ENCODE measurements around the gene S100A9.

S100A9 gene

DNA sequence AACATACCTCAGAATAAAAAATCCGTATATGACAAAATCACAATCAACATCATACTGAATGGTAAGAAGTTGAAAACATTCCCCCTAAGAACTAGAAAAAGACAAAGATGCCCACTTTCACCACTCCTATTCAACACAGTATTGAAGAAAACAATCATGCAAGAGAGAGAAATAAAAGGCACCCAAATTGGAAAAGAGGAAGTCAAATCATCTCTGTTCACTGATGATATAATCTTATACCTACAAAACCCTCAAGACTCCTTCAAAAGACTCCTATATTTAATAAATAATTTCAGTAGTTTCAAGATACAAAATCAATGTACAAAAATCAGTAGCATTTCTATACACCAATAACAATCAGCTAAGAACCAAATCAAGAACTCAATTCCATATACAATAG is 23.8 kb upstream of the S100A9 start:
- Histone ChIP-seq H3K4me1 (ENCODE audit: control insufficient read depth, insufficient read depth, low read length, poor library complexity, severe bottlenecking) (no peaks in the 10 kb centered on the region), H3K4me3 (ENCODE audit: extremely low read depth, insufficient read depth, low read length, poor library complexity, severe bottlenecking) (no peak overlapping the region), H3K27ac (ENCODE audit: low read depth, low read length, severe bottlenecking) (no peak overlapping the region), H3K9me3 (ENCODE audit: control insufficient read depth, low read length) (no peaks in the 10 kb centered on the region), H3K36me3 (ENCODE audit: control insufficient read depth, insufficient read depth, low read length) (no peaks in the 10 kb centered on the region)
- no CpG with 5 or more reads among the region's 1 CpG for WGBS, 2 experiments (ENCODE audit: insufficient coverage in 2 of 2)

- H3K4me3 ChIP-seq (ENCODE audit: extremely low read depth, insufficient read depth, low read length, poor library complexity, severe bottlenecking) = no peak overlapping the region
Observed at GRCh38 chr1:153336650-153337049, 21.0 kb upstream of the S100A9 start.

GRCh38 chr1:153337980-153338853 is 19.4 kb upstream of the S100A9 start:
- Histone ChIP-seq H3K27ac (ENCODE audit: low read depth, low read length, severe bottlenecking) (no peak overlapping the region), H3K9me3 (ENCODE audit: control insufficient read depth, low read length) (no peaks in the 10 kb centered on the region), H3K4me3 (ENCODE audit: extremely low read depth, insufficient read depth, low read length, poor library complexity, severe bottlenecking) (no peak overlapping the region), H3K4me1 (ENCODE audit: control insufficient read depth, insufficient read depth, low read length, poor library complexity, severe bottlenecking) (peaks cover 8% of the 10 kb centered on the region), H3K36me3 (ENCODE audit: control insufficient read depth, insufficient read depth, low read length) (no peaks in the 10 kb centered on the region)
- WGBS, 2 experiments (ENCODE audit: insufficient coverage in 2 of 2) = 79 to 83% methylated on average over 5 to 8 of the region's 8 CpGs

More at GRCh38 chr1:153336650-153337049, 21.0 kb upstream of the S100A9 start:
- Histone ChIP-seq H3K27ac (ENCODE audit: low read depth, low read length, severe bottlenecking) (no peak overlapping the region), H3K9me3 (ENCODE audit: control insufficient read depth, low read length) (no peaks in the 10 kb centered on the region), H3K4me1 (ENCODE audit: control insufficient read depth, insufficient read depth, low read length, poor library complexity, severe bottlenecking) (no peaks in the 10 kb centered on the region), H3K36me3 (ENCODE audit: control insufficient read depth, insufficient read depth, low read length) (no peaks in the 10 kb centered on the region)

- Histone ChIP-seq H3K4me3 (ENCODE audit: extremely low read depth, insufficient read depth, low read length, poor library complexity, severe bottlenecking) (no peak overlapping the region), H3K4me1 (ENCODE audit: control insufficient read depth, insufficient read depth, low read length, poor library complexity, severe bottlenecking) (peaks cover 24% of the 10 kb centered on the region), H3K27ac (ENCODE audit: low read depth, low read length, severe bottlenecking) (no peak overlapping the region), H3K9me3 (ENCODE audit: control insufficient read depth, low read length) (no peaks in the 10 kb centered on the region), H3K36me3 (ENCODE audit: control insufficient read depth, insufficient read depth, low read length) (no peaks in the 10 kb centered on the region)
- 88 to 89% methylated on average over 5 of the region's 6 CpGs for WGBS, 2 experiments (ENCODE audit: insufficient coverage in 2 of 2)
Observed at GRCh38 chr1:153339802-153340201, 17.9 kb upstream of the S100A9 start.

- H3K4me1 ChIP-seq (ENCODE audit: control insufficient read depth, insufficient read depth, low read length, poor library complexity, severe bottlenecking) = peaks cover 27% of the 10 kb centered on the region
- no peak overlapping the region for H3K4me3 ChIP-seq (ENCODE audit: extremely low read depth, insufficient read depth, low read length, poor library complexity, severe bottlenecking)
- no peaks in the 10 kb centered on the region for H3K9me3 ChIP-seq (ENCODE audit: control insufficient read depth, low read length)
- H3K27ac ChIP-seq (ENCODE audit: low read depth, low read length, severe bottlenecking) = no peak overlapping the region
- H3K36me3 ChIP-seq (ENCODE audit: control insufficient read depth, insufficient read depth, low read length) = no peaks in the 10 kb centered on the region
- WGBS, 2 experiments (ENCODE audit: insufficient coverage in 2 of 2) = 93 to 95% methylated on average over 4 to 8 of the region's 10 CpGs
Observed at GRCh38 chr1:153340356-153340755, 17.3 kb upstream of the S100A9 start.

DNA sequence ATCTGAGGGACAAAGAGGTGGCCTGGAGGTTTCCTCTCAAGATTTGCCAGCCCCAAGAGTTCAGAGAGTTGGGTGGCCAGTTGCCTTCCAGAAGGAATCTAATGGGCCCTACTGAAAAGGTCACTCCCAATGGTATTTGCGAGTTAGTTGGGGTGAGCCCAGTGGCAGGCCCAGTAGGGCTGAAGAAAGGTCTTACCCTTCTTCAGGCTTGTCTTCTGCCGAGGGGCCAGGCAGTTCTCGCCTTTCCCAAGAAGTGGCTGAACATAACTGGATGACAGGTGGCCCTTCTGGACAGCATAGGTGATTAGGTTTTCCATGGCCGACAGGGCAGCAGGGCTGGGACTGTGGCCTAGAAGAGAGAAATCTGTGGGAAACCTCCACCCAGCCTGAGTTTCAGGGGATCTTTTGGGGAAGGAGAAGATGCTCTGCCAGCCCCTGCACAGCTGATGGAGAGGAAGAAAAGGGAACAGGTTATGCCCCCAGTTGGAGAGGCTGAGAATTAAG is 16.2 kb upstream of the S100A9 start:
- Histone ChIP-seq H3K4me3 (ENCODE audit: extremely low read depth, insufficient read depth, low read length, poor library complexity, severe bottlenecking) (no peak overlapping the region), H3K36me3 (ENCODE audit: control insufficient read depth, insufficient read depth, low read length) (no peaks in the 10 kb centered on the region), H3K4me1 (ENCODE audit: control insufficient read depth, insufficient read depth, low read length, poor library complexity, severe bottlenecking) (peaks cover 27% of the 10 kb centered on the region), H3K27ac (ENCODE audit: low read depth, low read length, severe bottlenecking) (peak overlapping the region; percentile 76), H3K9me3 (ENCODE audit: control insufficient read depth, low read length) (no peaks in the 10 kb centered on the region)
- 89 to 100% methylated on average over 3 of the region's 4 CpGs for WGBS, 2 experiments (ENCODE audit: insufficient coverage in 2 of 2)

DNA sequence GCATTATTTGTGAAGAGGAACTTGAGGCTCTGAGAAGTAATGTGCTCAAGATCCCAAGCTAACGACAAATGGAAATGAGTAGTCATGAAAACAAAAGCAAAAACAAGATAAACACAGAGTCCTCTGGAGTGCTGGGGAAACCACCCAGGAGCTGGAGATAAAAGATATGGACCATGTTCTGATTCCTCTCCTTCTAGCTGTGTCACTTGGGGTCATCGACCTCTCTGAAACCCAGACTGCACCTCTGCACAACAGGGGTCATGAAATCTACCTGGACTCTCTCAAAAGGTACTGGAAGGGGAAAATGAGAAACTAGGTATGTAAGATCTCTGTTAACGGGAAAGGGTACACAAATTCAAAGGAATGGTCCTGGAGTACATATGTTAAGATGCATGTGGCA is 15.5 kb upstream of the S100A9 start:
- H3K27ac ChIP-seq (ENCODE audit: low read depth, low read length, severe bottlenecking) = peak overlapping the region; percentile 76
- H3K4me3 ChIP-seq (ENCODE audit: extremely low read depth, insufficient read depth, low read length, poor library complexity, severe bottlenecking) = no peak overlapping the region
- WGBS, 2 experiments (ENCODE audit: insufficient coverage in 2 of 2) = 90 to 95% methylated on average over 1 to 3 of the region's 3 CpGs
- no peaks in the 10 kb centered on the region for H3K9me3 ChIP-seq (ENCODE audit: control insufficient read depth, low read length)
- no peaks in the 10 kb centered on the region for H3K36me3 ChIP-seq (ENCODE audit: control insufficient read depth, insufficient read depth, low read length)
- peaks cover 27% of the 10 kb centered on the region for H3K4me1 ChIP-seq (ENCODE audit: control insufficient read depth, insufficient read depth, low read length, poor library complexity, severe bottlenecking)

GRCh38 chr1:153343040-153343681 is 14.5 kb upstream of the S100A9 start:
- H3K27ac ChIP-seq (ENCODE audit: low read depth, low read length, severe bottlenecking) = peak overlapping the region; percentile 76
- no peak overlapping the region for H3K4me3 ChIP-seq (ENCODE audit: extremely low read depth, insufficient read depth, low read length, poor library complexity, severe bottlenecking)
- peaks cover 27% of the 10 kb centered on the region for H3K4me1 ChIP-seq (ENCODE audit: control insufficient read depth, insufficient read depth, low read length, poor library complexity, severe bottlenecking)
- 63 to 75% methylated on average over 5 of the region's 5 CpGs for WGBS, 2 experiments (ENCODE audit: insufficient coverage in 2 of 2)
- no peaks in the 10 kb centered on the region for H3K9me3 ChIP-seq (ENCODE audit: control insufficient read depth, low read length)
- no peaks in the 10 kb centered on the region for H3K36me3 ChIP-seq (ENCODE audit: control insufficient read depth, insufficient read depth, low read length)

DNA sequence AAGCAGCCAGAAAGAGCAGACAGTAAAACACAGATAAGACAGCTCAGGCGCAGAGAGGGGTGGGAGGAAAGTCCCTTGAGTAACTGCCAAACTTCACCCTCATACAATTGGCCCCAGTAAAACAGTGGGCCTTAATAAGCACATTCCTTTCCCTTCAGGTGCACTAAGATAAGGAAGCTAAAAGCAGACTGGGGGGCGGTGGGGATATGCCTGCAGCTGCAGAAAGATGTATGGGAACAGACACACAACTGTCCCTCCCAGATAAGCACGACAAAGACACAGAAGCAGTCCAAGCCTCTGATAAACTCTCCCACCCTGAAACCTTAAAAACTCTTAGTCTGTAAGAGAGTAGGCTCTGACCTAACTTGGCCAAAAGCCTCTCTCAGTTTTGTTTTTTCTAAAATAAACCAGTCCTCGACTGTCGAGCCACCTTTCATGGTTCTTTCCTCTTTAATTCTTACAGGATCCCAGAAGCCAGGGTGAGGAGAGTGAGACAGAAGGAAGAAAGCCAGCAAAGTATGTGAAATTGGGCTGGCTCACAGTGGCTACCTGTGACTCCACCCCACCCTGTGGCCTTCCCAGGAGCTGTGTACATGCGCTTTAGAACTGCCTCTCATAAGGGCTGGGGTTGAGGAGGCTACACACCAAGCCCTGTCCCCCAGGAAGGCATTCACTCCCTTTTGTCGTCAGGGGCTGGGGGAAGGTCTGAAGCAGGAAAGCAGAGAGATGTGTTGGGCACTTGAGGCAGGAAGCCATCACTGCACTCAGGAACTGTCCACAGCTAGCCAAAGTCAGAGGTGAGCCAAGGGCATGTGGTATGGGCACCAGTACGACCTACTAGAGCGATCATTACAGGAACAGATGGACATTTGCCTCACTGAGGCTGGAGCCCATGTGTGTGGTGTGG is 13.6 kb upstream of the S100A9 start:
- WGBS, 2 experiments (ENCODE audit: insufficient coverage in 2 of 2) = 77 to 82% methylated on average over 4 to 6 of the region's 9 CpGs
- Histone ChIP-seq H3K9me3 (ENCODE audit: control insufficient read depth, low read length) (no peaks in the 10 kb centered on the region), H3K4me3 (ENCODE audit: extremely low read depth, insufficient read depth, low read length, poor library complexity, severe bottlenecking) (no peak overlapping the region), H3K36me3 (ENCODE audit: control insufficient read depth, insufficient read depth, low read length) (no peaks in the 10 kb centered on the region), H3K27ac (ENCODE audit: low read depth, low read length, severe bottlenecking) (peak overlapping the region; percentile 76), H3K4me1 (ENCODE audit: control insufficient read depth, insufficient read depth, low read length, poor library complexity, severe bottlenecking) (peaks cover 27% of the 10 kb centered on the region)

DNA sequence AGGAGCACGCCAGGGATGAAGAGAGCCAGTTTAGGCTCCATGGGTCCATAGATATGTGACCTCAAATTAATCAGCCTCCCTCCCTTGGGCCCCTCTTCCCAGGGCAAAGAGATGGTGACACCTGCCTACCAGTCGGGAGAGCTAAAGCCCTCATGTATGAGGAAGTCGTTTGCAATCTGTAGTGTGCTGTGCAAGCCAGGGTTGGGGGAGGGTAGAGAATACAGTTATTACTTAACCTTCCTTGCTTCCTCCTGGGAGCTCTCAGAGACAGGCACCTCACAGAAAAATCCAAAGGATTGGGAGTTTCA is 13.0 kb upstream of the S100A9 start:
- Histone ChIP-seq H3K27ac (ENCODE audit: low read depth, low read length, severe bottlenecking) (peak overlapping the region; percentile 76), H3K4me1 (ENCODE audit: control insufficient read depth, insufficient read depth, low read length, poor library complexity, severe bottlenecking) (peaks cover 27% of the 10 kb centered on the region), H3K36me3 (ENCODE audit: control insufficient read depth, insufficient read depth, low read length) (no peaks in the 10 kb centered on the region), H3K4me3 (ENCODE audit: extremely low read depth, insufficient read depth, low read length, poor library complexity, severe bottlenecking) (no peak overlapping the region), H3K9me3 (ENCODE audit: control insufficient read depth, low read length) (no peaks in the 10 kb centered on the region)
- WGBS, 2 experiments (ENCODE audit: insufficient coverage in 2 of 2) = 83 to 100% methylated on average over 1 of the region's 3 CpGs
